Measurements from ENCODE around the gene PTPRK. TPM values are rescaled to one million over a fixed set of nuclear protein-coding genes. Genes with fewer than 3 reads are reported as not detected.

Gene PTPRK
- polyA plus RNA-seq, 2 donors, result 4.3 to 5.1 TPM

DNA sequence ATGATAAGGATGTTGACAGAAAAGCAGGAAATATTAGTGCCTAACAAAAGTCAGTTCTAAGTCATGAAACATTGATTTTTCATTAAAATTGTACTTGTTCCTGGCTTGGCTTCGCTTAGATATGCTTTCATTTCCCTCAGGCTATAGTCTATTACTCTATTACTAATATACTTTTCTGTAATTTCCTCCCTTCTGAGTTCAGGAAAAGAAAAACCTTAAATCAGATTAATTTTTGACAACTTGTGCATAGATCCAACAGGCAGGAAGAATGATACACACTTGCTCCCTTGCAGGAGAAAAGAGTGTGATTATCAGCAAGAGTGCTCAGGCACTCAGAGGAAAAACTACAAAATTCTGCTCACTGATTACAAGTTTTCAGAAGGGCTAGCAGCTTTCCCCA is 474.4 kb downstream of the PTPRK start:
- Histone ChIP-seq H3K27me3 (ENCODE audit: control insufficient read depth in 1 of 2, insufficient read depth in 2 of 2, low read length in 2 of 2) (no peaks in the 10 kb centered on the region), H3K9me3 (ENCODE audit: control insufficient read depth in 2 of 2, insufficient read depth in 1 of 2, low read depth in 1 of 2, low read length in 1 of 2) (no peaks in the 10 kb centered on the region), H3K27ac (ENCODE audit: low read depth in 2 of 2, low read length in 1 of 2) (no peak overlapping the region), H3K4me3 (ENCODE audit: low read depth in 1 of 2, low read length in 2 of 2) (no peak overlapping the region), H3K4me1 (ENCODE audit: control insufficient read depth in 2 of 2, insufficient read depth in 2 of 2, low read length in 1 of 2) (no peaks in the 10 kb centered on the region), H3K36me3 (ENCODE audit: control insufficient read depth in 2 of 2, insufficient read depth in 2 of 2, low read length in 1 of 2) (no peaks in the 10 kb centered on the region)
- 68 to 69% methylated on average over 1 of the region's 1 CpG for WGBS, 2 donors

GRCh38 chr6:128039543-128039942 is 480.9 kb downstream of the PTPRK start:
- H3K4me3 ChIP-seq (ENCODE audit: low read depth in 1 of 2, low read length in 2 of 2), result no peak overlapping the region

DNA sequence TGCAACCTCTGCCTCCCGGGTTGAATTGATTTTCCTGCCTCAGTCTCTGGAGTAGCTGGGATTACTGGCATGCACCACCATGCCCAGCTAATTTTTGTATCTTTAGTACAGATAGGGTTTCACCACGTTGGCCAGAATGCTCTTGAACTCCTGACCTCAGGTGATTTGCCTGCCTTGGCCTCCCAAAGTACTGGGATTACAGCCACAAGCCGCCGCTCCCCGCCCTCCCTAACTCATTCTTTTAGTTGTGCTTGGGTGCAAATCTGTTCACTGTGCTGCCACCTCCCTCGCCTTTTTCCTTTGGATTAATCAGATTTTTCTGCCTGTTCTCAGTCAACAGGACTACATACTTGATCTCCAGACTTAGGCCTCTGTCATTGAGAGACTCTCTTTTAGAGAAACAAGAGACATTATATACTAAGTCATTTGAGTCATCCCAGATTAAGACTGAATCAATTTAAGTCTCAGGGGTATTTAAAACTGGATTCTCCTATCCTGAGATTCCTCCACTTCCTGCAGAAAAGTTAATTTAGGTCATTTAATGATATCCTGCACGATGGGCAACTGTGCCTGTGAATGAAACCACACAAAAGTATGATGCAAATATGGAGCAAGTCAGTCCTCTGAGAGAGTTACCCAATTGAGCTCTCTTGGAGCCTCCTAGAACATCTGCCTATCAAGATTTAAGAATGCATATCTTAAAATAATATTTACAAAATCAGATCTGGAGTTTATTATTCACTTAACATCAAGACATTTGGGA is 483.4 kb downstream of the PTPRK start:
- H3K9me3 ChIP-seq (ENCODE audit: control insufficient read depth in 2 of 2, insufficient read depth in 1 of 2, low read depth in 1 of 2, low read length in 1 of 2), result no peaks in the 10 kb centered on the region
- H3K4me1 ChIP-seq (ENCODE audit: control insufficient read depth in 2 of 2, insufficient read depth in 2 of 2, low read length in 1 of 2), result no peaks in the 10 kb centered on the region
- no peaks in the 10 kb centered on the region for H3K27me3 ChIP-seq (ENCODE audit: control insufficient read depth in 1 of 2, insufficient read depth in 2 of 2, low read length in 2 of 2)
- H3K27ac ChIP-seq (ENCODE audit: low read depth in 2 of 2, low read length in 1 of 2), result no peak overlapping the region
- 79 to 83% methylated on average over 7 of the region's 7 CpGs for WGBS, 2 donors
- H3K4me3 ChIP-seq (ENCODE audit: low read depth in 1 of 2, low read length in 2 of 2), result no peak overlapping the region
- H3K36me3 ChIP-seq (ENCODE audit: control insufficient read depth in 2 of 2, insufficient read depth in 2 of 2, low read length in 1 of 2), result no peaks in the 10 kb centered on the region

More at GRCh38 chr6:128039543-128039942, 480.9 kb downstream of the PTPRK start:
- no peak overlapping the region for H3K27ac ChIP-seq (ENCODE audit: low read depth in 2 of 2, low read length in 1 of 2)
- H3K36me3 ChIP-seq (ENCODE audit: control insufficient read depth in 2 of 2, insufficient read depth in 2 of 2, low read length in 1 of 2), result no peaks in the 10 kb centered on the region
- H3K9me3 ChIP-seq (ENCODE audit: control insufficient read depth in 2 of 2, insufficient read depth in 1 of 2, low read depth in 1 of 2, low read length in 1 of 2), result no peaks in the 10 kb centered on the region
- H3K4me1 ChIP-seq (ENCODE audit: control insufficient read depth in 2 of 2, insufficient read depth in 2 of 2, low read length in 1 of 2), result no peaks in the 10 kb centered on the region
- 83 to 85% methylated on average over 2 of the region's 2 CpGs for WGBS, 2 donors
- no peaks in the 10 kb centered on the region for H3K27me3 ChIP-seq (ENCODE audit: control insufficient read depth in 1 of 2, insufficient read depth in 2 of 2, low read length in 2 of 2)

DNA sequence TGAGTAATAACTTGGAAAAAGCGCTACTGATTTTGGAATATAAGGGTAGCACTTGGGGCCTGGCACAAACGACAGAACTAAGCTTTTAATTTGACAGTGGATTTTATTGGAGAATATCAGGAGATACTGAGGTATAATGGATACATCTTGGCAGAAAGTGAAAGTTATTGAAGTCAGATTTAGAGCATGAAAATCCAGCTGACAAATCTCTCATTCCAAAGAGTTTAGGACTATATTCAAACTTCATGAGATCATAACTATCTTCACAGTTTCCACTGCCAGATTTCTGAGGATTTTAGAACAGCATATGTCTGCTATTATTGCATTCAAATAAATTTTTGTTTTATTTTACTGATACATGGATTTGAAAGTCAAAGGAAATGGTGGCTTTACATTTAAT is 487.2 kb downstream of the PTPRK start:
- no peaks in the 10 kb centered on the region for H3K36me3 ChIP-seq (ENCODE audit: control insufficient read depth in 2 of 2, insufficient read depth in 2 of 2, low read length in 1 of 2)
- H3K27ac ChIP-seq (ENCODE audit: low read depth in 2 of 2, low read length in 1 of 2), result no peak overlapping the region
- H3K4me3 ChIP-seq (ENCODE audit: low read depth in 1 of 2, low read length in 2 of 2), result no peak overlapping the region
- WGBS, 2 donors, result 83 to 95% methylated on average over 2 of the region's 2 CpGs
- H3K4me1 ChIP-seq (ENCODE audit: control insufficient read depth in 2 of 2, insufficient read depth in 2 of 2, low read length in 1 of 2), result no peaks in the 10 kb centered on the region
- no peaks in the 10 kb centered on the region for H3K27me3 ChIP-seq (ENCODE audit: control insufficient read depth in 1 of 2, insufficient read depth in 2 of 2, low read length in 2 of 2)
- no peaks in the 10 kb centered on the region for H3K9me3 ChIP-seq (ENCODE audit: control insufficient read depth in 2 of 2, insufficient read depth in 1 of 2, low read depth in 1 of 2, low read length in 1 of 2)

- Histone ChIP-seq H3K9me3 (ENCODE audit: control insufficient read depth in 2 of 2, insufficient read depth in 1 of 2, low read depth in 1 of 2, low read length in 1 of 2) (no peaks in the 10 kb centered on the region), H3K4me1 (ENCODE audit: control insufficient read depth in 2 of 2, insufficient read depth in 2 of 2, low read length in 1 of 2) (no peaks in the 10 kb centered on the region), H3K27ac (ENCODE audit: low read depth in 2 of 2, low read length in 1 of 2) (no peak overlapping the region), H3K27me3 (ENCODE audit: control insufficient read depth in 1 of 2, insufficient read depth in 2 of 2, low read length in 2 of 2) (no peaks in the 10 kb centered on the region), H3K36me3 (ENCODE audit: control insufficient read depth in 2 of 2, insufficient read depth in 2 of 2, low read length in 1 of 2) (no peaks in the 10 kb centered on the region), H3K4me3 (ENCODE audit: low read depth in 1 of 2, low read length in 2 of 2) (no peak overlapping the region)
- 86 to 87% methylated on average over 6 of the region's 6 CpGs for WGBS, 2 donors
Measured at GRCh38 chr6:128032042-128032441, 488.4 kb downstream of the PTPRK start.

- H3K27me3 ChIP-seq (ENCODE audit: control insufficient read depth in 1 of 2, insufficient read depth in 2 of 2, low read length in 2 of 2), result no peaks in the 10 kb centered on the region
- no peaks in the 10 kb centered on the region for H3K36me3 ChIP-seq (ENCODE audit: control insufficient read depth in 2 of 2, insufficient read depth in 2 of 2, low read length in 1 of 2)
- WGBS, 2 donors, result 90 to 93% methylated on average over 1 of the region's 1 CpG
- no peak overlapping the region for H3K4me3 ChIP-seq (ENCODE audit: low read depth in 1 of 2, low read length in 2 of 2)
- no peaks in the 10 kb centered on the region for H3K4me1 ChIP-seq (ENCODE audit: control insufficient read depth in 2 of 2, insufficient read depth in 2 of 2, low read length in 1 of 2)
- no peaks in the 10 kb centered on the region for H3K9me3 ChIP-seq (ENCODE audit: control insufficient read depth in 2 of 2, insufficient read depth in 1 of 2, low read depth in 1 of 2, low read length in 1 of 2)
- H3K27ac ChIP-seq (ENCODE audit: low read depth in 2 of 2, low read length in 1 of 2), result no peak overlapping the region
Measured at GRCh38 chr6:128029826-128030225, 490.6 kb downstream of the PTPRK start.

DNA sequence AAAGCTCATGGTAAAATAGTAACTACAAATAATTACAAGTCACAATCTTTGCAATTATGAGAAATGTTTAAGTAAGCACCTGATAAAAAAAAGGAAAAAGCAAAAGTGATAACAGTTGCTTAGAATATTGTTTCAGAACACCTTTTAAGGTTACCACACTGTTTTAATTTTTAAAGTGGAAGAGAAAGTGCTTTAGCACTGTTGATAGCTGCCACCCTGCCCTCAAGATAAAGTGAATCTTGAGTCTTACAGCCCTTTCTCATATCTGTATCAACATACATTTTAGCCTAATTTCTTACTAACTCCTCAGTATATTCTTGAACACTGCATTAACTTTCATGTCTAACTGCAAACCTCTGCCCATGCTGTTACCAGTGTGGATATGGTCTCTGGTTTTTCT is 492.2 kb downstream of the PTPRK start:
- Histone ChIP-seq H3K27ac (ENCODE audit: low read depth in 2 of 2, low read length in 1 of 2) (no peak overlapping the region), H3K36me3 (ENCODE audit: control insufficient read depth in 2 of 2, insufficient read depth in 2 of 2, low read length in 1 of 2) (no peaks in the 10 kb centered on the region), H3K9me3 (ENCODE audit: control insufficient read depth in 2 of 2, insufficient read depth in 1 of 2, low read depth in 1 of 2, low read length in 1 of 2) (no peaks in the 10 kb centered on the region), H3K27me3 (ENCODE audit: control insufficient read depth in 1 of 2, insufficient read depth in 2 of 2, low read length in 2 of 2) (no peaks in the 10 kb centered on the region), H3K4me3 (ENCODE audit: low read depth in 1 of 2, low read length in 2 of 2) (no peak overlapping the region), H3K4me1 (ENCODE audit: control insufficient read depth in 2 of 2, insufficient read depth in 2 of 2, low read length in 1 of 2) (no peaks in the 10 kb centered on the region)

- no peak overlapping the region for H3K4me3 ChIP-seq (ENCODE audit: low read depth in 1 of 2, low read length in 2 of 2)
- no peaks in the 10 kb centered on the region for H3K9me3 ChIP-seq (ENCODE audit: control insufficient read depth in 2 of 2, insufficient read depth in 1 of 2, low read depth in 1 of 2, low read length in 1 of 2)
- H3K36me3 ChIP-seq (ENCODE audit: control insufficient read depth in 2 of 2, insufficient read depth in 2 of 2, low read length in 1 of 2), result no peaks in the 10 kb centered on the region
- H3K27me3 ChIP-seq (ENCODE audit: control insufficient read depth in 1 of 2, insufficient read depth in 2 of 2, low read length in 2 of 2), result no peaks in the 10 kb centered on the region
- H3K27ac ChIP-seq (ENCODE audit: low read depth in 2 of 2, low read length in 1 of 2), result no peak overlapping the region
- 82 to 91% methylated on average over 1 of the region's 1 CpG for WGBS, 2 donors
- H3K4me1 ChIP-seq (ENCODE audit: control insufficient read depth in 2 of 2, insufficient read depth in 2 of 2, low read length in 1 of 2), result no peaks in the 10 kb centered on the region
Measured at GRCh38 chr6:128025478-128025877, 494.9 kb downstream of the PTPRK start.

GRCh38 chr6:128024969-128025368 is 495.4 kb downstream of the PTPRK start:
- 88% methylated on average over 1 of the region's 1 CpG for WGBS, 2 donors
- Histone ChIP-seq H3K36me3 (ENCODE audit: control insufficient read depth in 2 of 2, insufficient read depth in 2 of 2, low read length in 1 of 2) (no peaks in the 10 kb centered on the region), H3K4me1 (ENCODE audit: control insufficient read depth in 2 of 2, insufficient read depth in 2 of 2, low read length in 1 of 2) (no peaks in the 10 kb centered on the region), H3K9me3 (ENCODE audit: control insufficient read depth in 2 of 2, insufficient read depth in 1 of 2, low read depth in 1 of 2, low read length in 1 of 2) (no peaks in the 10 kb centered on the region), H3K4me3 (ENCODE audit: low read depth in 1 of 2, low read length in 2 of 2) (no peak overlapping the region), H3K27ac (ENCODE audit: low read depth in 2 of 2, low read length in 1 of 2) (no peak overlapping the region), H3K27me3 (ENCODE audit: control insufficient read depth in 1 of 2, insufficient read depth in 2 of 2, low read length in 2 of 2) (no peaks in the 10 kb centered on the region)

- WGBS, 2 donors, result 91 to 93% methylated on average over 1 of the region's 1 CpG
Measured at GRCh38 chr6:128024046-128024445, 496.4 kb downstream of the PTPRK start.

More at GRCh38 chr6:128024046-128024445, 496.4 kb downstream of the PTPRK start:
- Histone ChIP-seq H3K4me1 (ENCODE audit: control insufficient read depth in 2 of 2, insufficient read depth in 2 of 2, low read length in 1 of 2) (no peaks in the 10 kb centered on the region), H3K36me3 (ENCODE audit: control insufficient read depth in 2 of 2, insufficient read depth in 2 of 2, low read length in 1 of 2) (no peaks in the 10 kb centered on the region), H3K27ac (ENCODE audit: low read depth in 2 of 2, low read length in 1 of 2) (no peak overlapping the region), H3K4me3 (ENCODE audit: low read depth in 1 of 2, low read length in 2 of 2) (no peak overlapping the region), H3K27me3 (ENCODE audit: control insufficient read depth in 1 of 2, insufficient read depth in 2 of 2, low read length in 2 of 2) (no peaks in the 10 kb centered on the region), H3K9me3 (ENCODE audit: control insufficient read depth in 2 of 2, insufficient read depth in 1 of 2, low read depth in 1 of 2, low read length in 1 of 2) (no peaks in the 10 kb centered on the region)

All from esophagus (tissue), 2 donors.